ENCODE data around the gene CCDC91.

CCDC91 gene

GRCh38 chr12:28231248-28231647 lies 41.0 kb downstream of the CCDC91 start:
- no peaks in the 10 kb centered on the region for H3K4me1 ChIP-seq
- no peak for DNase-seq (ENCODE audit: low spot score in 2 of 2)
- no peak overlapping the region for H3K4me3 ChIP-seq
- H3K27me3 ChIP-seq (ENCODE audit: low read depth), result no peaks in the 10 kb centered on the region
- H3K9me3 ChIP-seq, result no peaks in the 10 kb centered on the region
- no peaks in the 10 kb centered on the region for H3K36me3 ChIP-seq (replicated peaks)
- in situ Hi-C loops (cut with MboI; ENCODE audit: low sequenced_read_pairs), result no loop called here

DNA sequence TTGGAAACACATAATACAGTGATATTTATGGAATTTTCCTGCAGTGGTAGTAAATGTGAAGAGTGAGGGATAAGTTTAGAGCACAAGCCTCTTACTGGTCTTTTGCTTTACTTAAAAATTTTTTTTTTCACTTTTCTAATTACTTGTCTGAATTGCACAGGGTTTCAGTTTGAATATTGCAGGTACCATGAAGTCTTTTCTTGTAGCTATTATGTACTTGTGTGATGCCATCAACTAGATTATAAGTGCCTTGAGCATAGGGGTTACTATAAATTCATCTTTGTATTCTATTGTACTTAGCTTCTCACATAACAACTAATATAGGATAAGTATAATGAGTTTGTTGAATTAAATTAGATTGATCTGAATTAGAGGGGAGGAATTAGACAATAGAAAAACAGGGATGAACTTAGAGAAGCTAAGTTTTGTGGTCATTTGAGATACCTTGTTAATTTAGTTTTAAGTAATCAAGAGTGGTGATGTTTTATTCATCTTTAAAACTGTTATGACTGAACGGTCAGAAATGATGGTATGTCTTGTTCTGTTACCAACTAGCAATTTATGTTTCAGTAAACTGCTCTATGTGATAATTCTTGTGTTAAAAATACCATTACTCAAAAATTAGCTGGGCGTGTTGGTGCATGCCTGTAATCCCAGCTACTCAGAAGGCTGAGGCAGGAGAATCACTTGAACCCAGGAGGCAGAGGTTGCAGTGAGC lies 42.1 kb downstream of the CCDC91 start:
- H3K9me3 ChIP-seq, result no peaks in the 10 kb centered on the region
- no peak for DNase-seq (ENCODE audit: low spot score in 2 of 2)

GRCh38 chr12:28234444-28234843 lies 44.2 kb downstream of the CCDC91 start:
- DNase-seq (ENCODE audit: low spot score in 2 of 2), result no peak
- H3K4me3 ChIP-seq, result no peak overlapping the region
- in situ Hi-C loops (cut with MboI; ENCODE audit: low sequenced_read_pairs), result no loop called here
- no peaks in the 10 kb centered on the region for H3K27me3 ChIP-seq (ENCODE audit: low read depth)
- H3K4me1 ChIP-seq, result no peaks in the 10 kb centered on the region
- no peaks in the 10 kb centered on the region for H3K36me3 ChIP-seq (replicated peaks)
- no peaks in the 10 kb centered on the region for H3K9me3 ChIP-seq

More for the DNA sequence above, 42.1 kb downstream of the CCDC91 start:
- H3K4me3 ChIP-seq, result no peak overlapping the region
- H3K36me3 ChIP-seq (replicated peaks), result no peaks in the 10 kb centered on the region
- no peaks in the 10 kb centered on the region for H3K27me3 ChIP-seq (ENCODE audit: low read depth)
- in situ Hi-C loops (cut with MboI; ENCODE audit: low sequenced_read_pairs), result no loop called here
- no peaks in the 10 kb centered on the region for H3K4me1 ChIP-seq

- H3K4me1 ChIP-seq, result no peaks in the 10 kb centered on the region
- DNase-seq (ENCODE audit: low spot score in 2 of 2), result no peak
- no peak overlapping the region for H3K4me3 ChIP-seq
- in situ Hi-C loops (cut with MboI; ENCODE audit: low sequenced_read_pairs), result no loop called here
- no peaks in the 10 kb centered on the region for H3K9me3 ChIP-seq
- H3K27me3 ChIP-seq (ENCODE audit: low read depth), result no peaks in the 10 kb centered on the region
- no peaks in the 10 kb centered on the region for H3K36me3 ChIP-seq (replicated peaks)
Observed at GRCh38 chr12:28235015-28235414, 44.8 kb downstream of the CCDC91 start.

GRCh38 chr12:28235985-28236384 lies 45.7 kb downstream of the CCDC91 start:
- DNase-seq (ENCODE audit: low spot score in 2 of 2), result no peak
- Histone ChIP-seq H3K4me3 (no peak overlapping the region), H3K9me3 (no peaks in the 10 kb centered on the region), H3K36me3 (replicated peaks) (no peaks in the 10 kb centered on the region), H3K4me1 (0 out of 2 replicates have a peak, but pooled peaks cover 3% of the 10 kb centered on the region), H3K27me3 (ENCODE audit: low read depth) (no peaks in the 10 kb centered on the region)
- in situ Hi-C loops (cut with MboI; ENCODE audit: low sequenced_read_pairs), result no loop called here

DNA sequence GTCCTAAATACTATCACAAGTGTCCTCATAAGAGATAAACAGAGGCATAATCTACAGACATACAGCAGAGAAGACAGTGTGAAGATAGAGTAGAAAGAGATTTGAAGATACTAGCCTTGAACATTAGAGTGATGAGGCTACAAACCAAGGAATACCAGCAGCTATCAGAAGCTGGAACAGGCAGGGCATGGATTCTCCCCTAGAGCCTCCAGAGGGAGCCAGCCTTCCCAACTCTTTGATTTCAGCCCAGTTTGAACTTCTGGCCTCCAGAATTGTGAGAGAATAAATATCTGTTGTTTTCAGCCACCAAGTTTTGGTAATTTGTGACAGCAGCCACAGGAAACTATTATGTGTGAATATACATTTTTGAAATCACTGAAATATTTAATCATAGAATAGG lies 47.2 kb downstream of the CCDC91 start:
- Histone ChIP-seq H3K4me3 (no peak overlapping the region), H3K9me3 (no peaks in the 10 kb centered on the region), H3K27me3 (ENCODE audit: low read depth) (no peaks in the 10 kb centered on the region), H3K36me3 (replicated peaks) (no peaks in the 10 kb centered on the region), H3K4me1 (0 out of 2 replicates have a peak, but pooled peaks cover 3% of the 10 kb centered on the region)
- in situ Hi-C loops (cut with MboI; ENCODE audit: low sequenced_read_pairs), result no loop called here
- DNase-seq (ENCODE audit: low spot score in 2 of 2), result no peak

GRCh38 chr12:28239918-28240317 lies 49.7 kb downstream of the CCDC91 start:
- Histone ChIP-seq H3K4me1 (0 out of 2 replicates have a peak, but pooled peaks cover 3% of the 10 kb centered on the region), H3K9me3 (no peaks in the 10 kb centered on the region), H3K36me3 (replicated peaks) (no peaks in the 10 kb centered on the region), H3K27me3 (ENCODE audit: low read depth) (no peaks in the 10 kb centered on the region), H3K4me3 (no peak overlapping the region)
- in situ Hi-C loops (cut with MboI; ENCODE audit: low sequenced_read_pairs), result no loop called here
- no peak for DNase-seq (ENCODE audit: low spot score in 2 of 2)

GRCh38 chr12:28240853-28241252 lies 50.6 kb downstream of the CCDC91 start:
- in situ Hi-C loops (cut with MboI; ENCODE audit: low sequenced_read_pairs), result no loop called here
- Histone ChIP-seq H3K4me1 (0 out of 2 replicates have a peak, but pooled peaks cover 3% of the 10 kb centered on the region), H3K4me3 (no peak overlapping the region), H3K36me3 (replicated peaks) (no peaks in the 10 kb centered on the region), H3K27me3 (ENCODE audit: low read depth) (no peaks in the 10 kb centered on the region), H3K9me3 (no peaks in the 10 kb centered on the region)
- DNase-seq (ENCODE audit: low spot score in 2 of 2), result no peak

DNA sequence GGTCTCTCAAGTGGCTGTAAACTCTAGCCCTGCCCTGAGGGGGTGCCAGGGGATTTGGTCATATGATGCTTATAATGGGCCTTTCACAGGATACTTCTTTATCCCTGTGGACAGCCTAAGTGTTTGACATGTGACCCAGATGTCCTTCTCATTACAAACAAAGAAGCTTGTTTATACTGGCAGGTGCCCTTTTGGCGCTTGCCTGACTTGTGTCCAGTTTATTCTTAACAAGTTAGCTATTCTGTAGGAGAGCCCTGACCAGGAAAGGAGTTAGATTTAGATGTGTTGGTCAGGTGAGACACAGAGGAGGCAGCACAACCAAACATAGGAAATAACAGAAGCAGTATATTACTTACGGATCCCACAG lies 51.9 kb downstream of the CCDC91 start:
- no peaks in the 10 kb centered on the region for H3K27me3 ChIP-seq (ENCODE audit: low read depth)
- no peaks in the 10 kb centered on the region for H3K9me3 ChIP-seq
- no peaks in the 10 kb centered on the region for H3K36me3 ChIP-seq (replicated peaks)
- 0 out of 2 replicates have a peak, but pooled peaks cover 3% of the 10 kb centered on the region for H3K4me1 ChIP-seq
- H3K4me3 ChIP-seq, result no peak overlapping the region
- in situ Hi-C loops (cut with MboI; ENCODE audit: low sequenced_read_pairs), result no loop called here
- peak in 1 of 2 experiments; percentile 6 for DNase-seq (ENCODE audit: low spot score in 2 of 2)

DNA sequence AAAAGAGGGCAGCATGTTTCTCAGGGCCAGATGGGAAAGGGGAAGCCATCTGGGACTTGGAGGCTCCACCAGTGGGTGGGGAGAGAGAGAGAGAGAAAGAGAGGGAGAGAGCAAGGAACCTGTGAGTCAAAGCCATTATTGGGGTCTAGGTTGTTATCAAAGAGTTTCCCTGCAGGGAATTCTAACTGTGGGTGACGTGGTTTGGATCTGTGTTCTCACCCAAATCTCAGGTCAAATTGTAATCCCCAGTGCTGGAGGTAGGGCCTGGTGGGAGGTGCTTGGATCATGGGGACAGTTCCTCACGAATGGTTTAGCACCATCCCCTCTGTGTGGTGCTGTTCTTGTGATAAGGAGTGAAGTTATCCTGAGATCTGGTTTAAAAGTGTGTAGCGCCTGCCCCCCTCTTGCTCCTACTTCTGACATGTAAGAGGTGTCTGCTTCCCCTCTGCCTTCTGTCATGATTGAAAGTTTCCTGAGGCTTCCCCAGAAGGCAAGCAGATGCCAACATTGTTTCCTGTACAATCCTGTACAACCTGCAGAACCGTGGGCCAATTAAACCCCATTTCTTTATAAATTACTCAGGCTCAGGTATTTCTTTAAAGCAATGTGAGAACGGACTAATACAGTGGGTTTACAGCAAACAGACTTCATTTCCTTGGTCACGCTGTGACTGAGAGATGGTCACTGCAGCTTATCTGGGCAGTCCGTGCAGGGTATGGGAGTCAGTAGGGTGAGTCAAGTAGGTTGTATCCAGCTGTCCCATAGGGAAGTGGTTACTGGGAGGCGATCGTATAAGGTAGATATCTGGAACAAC lies 52.4 kb downstream of the CCDC91 start:
- H3K36me3 ChIP-seq (replicated peaks), result no peaks in the 10 kb centered on the region
- no peaks in the 10 kb centered on the region for H3K27me3 ChIP-seq (ENCODE audit: low read depth)
- no peak overlapping the region for H3K4me3 ChIP-seq
- 0 out of 2 replicates have a peak, but pooled peaks cover 3% of the 10 kb centered on the region for H3K4me1 ChIP-seq
- DNase-seq (ENCODE audit: low spot score in 2 of 2), result no peak
- in situ Hi-C loops (cut with MboI; ENCODE audit: low sequenced_read_pairs), result no loop called here
- H3K9me3 ChIP-seq, result no peaks in the 10 kb centered on the region

- Histone ChIP-seq H3K36me3 (replicated peaks) (no peaks in the 10 kb centered on the region), H3K4me1 (peaks cover 6% of the 10 kb centered on the region), H3K27me3 (ENCODE audit: low read depth) (no peaks in the 10 kb centered on the region), H3K4me3 (no peak overlapping the region), H3K9me3 (no peaks in the 10 kb centered on the region)
- DNase-seq (ENCODE audit: low spot score in 2 of 2), result no peak
- in situ Hi-C loops (cut with MboI; ENCODE audit: low sequenced_read_pairs), result no loop called here
Observed at GRCh38 chr12:28243310-28243633, 53.0 kb downstream of the CCDC91 start.

- Histone ChIP-seq H3K27me3 (ENCODE audit: low read depth) (no peaks in the 10 kb centered on the region), H3K36me3 (replicated peaks) (no peaks in the 10 kb centered on the region), H3K4me3 (no peak overlapping the region), H3K9me3 (no peaks in the 10 kb centered on the region), H3K4me1 (peaks cover 13% of the 10 kb centered on the region)
- no peak for DNase-seq (ENCODE audit: low spot score in 2 of 2)
- in situ Hi-C loops (cut with MboI; ENCODE audit: low sequenced_read_pairs), result no loop called here
Observed at GRCh38 chr12:28247806-28248205, 57.5 kb downstream of the CCDC91 start.

DNA sequence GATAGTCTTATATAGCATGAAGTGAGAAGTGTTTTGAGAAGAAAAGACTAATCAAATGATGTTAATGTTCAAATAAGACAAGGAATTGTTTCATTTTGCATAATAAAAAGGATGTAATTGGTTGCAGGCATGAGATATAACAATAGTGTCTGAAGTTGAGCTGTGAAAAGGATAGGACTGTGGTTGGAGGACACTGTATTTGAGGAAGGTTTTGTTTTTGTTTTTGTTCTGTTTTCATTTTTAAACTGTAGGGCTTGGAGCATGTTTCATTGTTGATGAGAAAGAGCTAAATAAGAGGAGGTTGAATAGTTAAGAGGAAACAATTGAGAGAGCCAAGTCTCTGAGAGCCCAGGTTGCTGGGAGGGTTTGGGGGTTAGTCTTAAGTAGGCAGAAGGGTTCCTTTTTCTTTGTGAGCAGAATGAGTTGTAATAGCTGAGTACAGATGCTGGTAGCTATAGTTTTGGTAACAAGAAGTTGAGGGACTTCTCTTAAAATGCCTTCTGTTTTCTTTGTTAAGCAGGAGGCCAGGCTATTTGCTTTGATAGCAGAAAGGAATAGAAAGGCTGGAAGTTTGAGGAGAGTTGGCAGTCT lies 58.4 kb downstream of the CCDC91 start:
- no peaks in the 10 kb centered on the region for H3K9me3 ChIP-seq
- no peaks in the 10 kb centered on the region for H3K27me3 ChIP-seq (ENCODE audit: low read depth)
- peak; percentile 14 to 29 for DNase-seq (ENCODE audit: low spot score in 2 of 2)
- H3K4me3 ChIP-seq, result no peak overlapping the region
- peaks cover 13% of the 10 kb centered on the region for H3K4me1 ChIP-seq
- in situ Hi-C loops (cut with MboI; ENCODE audit: low sequenced_read_pairs), result no loop called here
- no peaks in the 10 kb centered on the region for H3K36me3 ChIP-seq (replicated peaks)

DNA sequence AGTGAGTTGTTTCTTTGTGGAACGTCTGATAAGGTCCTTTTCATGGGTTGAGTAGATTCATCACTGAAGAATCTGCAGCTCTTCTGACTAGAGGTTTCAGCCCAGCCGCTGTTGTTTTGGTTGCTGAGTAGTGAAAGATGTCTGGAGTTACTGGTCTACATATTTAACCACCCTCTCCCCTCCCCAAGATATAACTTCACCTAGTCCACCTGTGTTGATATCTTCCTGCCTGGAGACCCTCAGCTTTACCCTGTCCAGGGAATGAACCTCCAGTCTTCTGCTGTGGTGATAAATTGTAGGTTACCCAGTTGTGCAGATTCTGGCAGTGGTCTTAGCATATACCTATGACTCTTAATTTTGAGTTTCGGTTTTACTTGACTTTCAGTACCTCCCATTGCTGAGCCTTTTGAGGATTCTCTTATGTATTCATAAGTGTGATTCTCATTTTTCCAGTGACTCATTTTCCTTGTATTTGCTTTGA lies 62.9 kb downstream of the CCDC91 start:
- no peaks in the 10 kb centered on the region for H3K27me3 ChIP-seq (ENCODE audit: low read depth)
- H3K4me1 ChIP-seq, result peaks cover 10% of the 10 kb centered on the region
- no peaks in the 10 kb centered on the region for H3K9me3 ChIP-seq
- H3K4me3 ChIP-seq, result no peak overlapping the region
- no peak for DNase-seq (ENCODE audit: low spot score in 2 of 2)
- no peaks in the 10 kb centered on the region for H3K36me3 ChIP-seq (replicated peaks)
- in situ Hi-C loops (cut with MboI; ENCODE audit: low sequenced_read_pairs), result no loop called here

Data from HAP-1 (cell line).